GM23248 (cell line): Measurements from ENCODE around the gene CDC16.

Source experiments
- EZH2 ChIP-seq: fragments of 200-600 bp; sonication (generic); IDR thresholded peaks from 2 replicates; pipeline ENCODE4 v1.6.1; 2018; ENCODE audit warnings: antibody characterized with exemption, mild to moderate bottlenecking; ENCODE audit not compliant: insufficient read depth, poor library complexity, severe bottlenecking
- EZH2phosphoT487 ChIP-seq: fragments of 200-600 bp; sonication (generic); IDR thresholded peaks from 2 replicates; pipeline ENCODE4 v1.6.1; 2018; ENCODE audit warnings: antibody characterized with exemption, moderate library complexity, mild to moderate bottlenecking, low read depth; ENCODE audit not compliant: insufficient read depth

GRCh38 chr13:114284680-114285079 lies 50.0 kb downstream of the CDC16 start:
- TF ChIP-seq EZH2, result no peak
- no peak for TF ChIP-seq EZH2phosphoT487
